SH-SY5Y (cell line): ENCODE results near the gene PCDHGB3.

Experiments used
- GATA2 ChIP-seq: IDR thresholded peaks from 2 replicates; pipeline ENCODE4 v1.6.1; 2011; ENCODE audit warnings: mild to moderate bottlenecking, low read depth, low read length
- GATA3 ChIP-seq: IDR thresholded peaks from 2 replicates; pipeline ENCODE4 v1.6.1; 2011; ENCODE audit warnings: low read depth, mild to moderate bottlenecking, low read length, moderate library complexity

Gene PCDHGB3

DNA sequence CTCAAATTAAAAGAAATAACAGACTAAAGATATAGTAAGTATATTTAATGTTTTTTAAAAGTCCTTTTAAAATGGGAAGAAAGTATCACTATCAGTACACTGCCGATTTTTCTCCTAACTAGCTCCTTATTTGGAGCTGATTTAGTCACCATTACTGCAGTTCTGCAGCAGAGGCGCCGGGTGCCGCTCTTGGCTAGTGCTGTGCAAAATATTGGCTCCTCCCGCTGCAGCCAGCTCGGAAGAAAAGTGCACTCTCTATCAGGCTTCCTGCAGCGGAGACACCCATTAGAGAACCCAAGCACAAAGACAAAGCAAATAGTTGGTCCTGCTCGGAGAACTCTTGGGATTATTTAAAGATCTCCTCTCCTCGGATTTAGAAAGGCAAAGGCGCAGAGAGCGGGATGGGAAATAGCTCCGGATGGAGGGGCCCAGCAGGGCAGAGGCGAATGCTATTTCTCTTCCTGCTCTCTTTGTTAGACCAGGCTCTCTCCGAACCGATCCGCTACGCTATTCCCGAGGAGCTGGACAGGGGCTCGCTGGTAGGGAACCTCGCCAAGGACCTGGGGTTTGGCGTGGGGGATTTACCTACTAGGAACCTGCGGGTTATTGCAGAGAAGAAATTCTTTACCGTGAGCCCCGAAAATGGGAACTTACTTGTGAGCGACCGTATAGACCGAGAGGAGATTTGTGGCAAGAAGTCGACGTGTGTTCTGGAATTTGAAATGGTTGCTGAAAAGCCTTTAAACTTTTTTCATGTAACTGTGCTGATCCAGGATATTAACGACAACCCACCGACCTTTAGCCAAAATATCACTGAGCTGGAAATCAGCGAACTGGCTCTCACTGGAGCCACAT, at the start of gene PCDHGB3:
TSS of gene PCDHGB3 (plus strand) at position 249 of the 855 bp plus-strand sequence. CDS start at position 402, 153 bp downstream.
- no peak for TF ChIP-seq GATA2
- TF ChIP-seq GATA3, result no peak

DNA sequence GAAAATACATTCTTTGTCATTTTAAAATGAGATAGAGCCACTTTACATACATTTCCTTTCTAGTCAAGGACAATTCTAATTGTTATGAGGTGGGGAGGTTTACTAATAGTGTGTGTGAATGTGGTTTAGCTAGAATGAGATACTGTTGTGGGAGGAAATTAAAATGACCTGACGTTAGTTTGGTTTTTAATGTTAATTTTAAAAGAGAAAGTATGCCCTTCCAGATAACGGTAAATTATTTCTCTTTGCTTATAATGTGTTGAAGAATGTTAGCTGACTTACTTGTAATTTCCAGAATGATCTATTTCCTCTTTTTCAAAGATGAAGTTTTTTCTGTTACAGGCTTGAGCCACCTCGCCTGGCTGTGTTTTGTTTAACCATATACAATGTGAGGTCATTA, 47.8 kb upstream of the PCDHGB3 start:
- TF ChIP-seq GATA3, result no peak
- TF ChIP-seq GATA2, result no peak

DNA sequence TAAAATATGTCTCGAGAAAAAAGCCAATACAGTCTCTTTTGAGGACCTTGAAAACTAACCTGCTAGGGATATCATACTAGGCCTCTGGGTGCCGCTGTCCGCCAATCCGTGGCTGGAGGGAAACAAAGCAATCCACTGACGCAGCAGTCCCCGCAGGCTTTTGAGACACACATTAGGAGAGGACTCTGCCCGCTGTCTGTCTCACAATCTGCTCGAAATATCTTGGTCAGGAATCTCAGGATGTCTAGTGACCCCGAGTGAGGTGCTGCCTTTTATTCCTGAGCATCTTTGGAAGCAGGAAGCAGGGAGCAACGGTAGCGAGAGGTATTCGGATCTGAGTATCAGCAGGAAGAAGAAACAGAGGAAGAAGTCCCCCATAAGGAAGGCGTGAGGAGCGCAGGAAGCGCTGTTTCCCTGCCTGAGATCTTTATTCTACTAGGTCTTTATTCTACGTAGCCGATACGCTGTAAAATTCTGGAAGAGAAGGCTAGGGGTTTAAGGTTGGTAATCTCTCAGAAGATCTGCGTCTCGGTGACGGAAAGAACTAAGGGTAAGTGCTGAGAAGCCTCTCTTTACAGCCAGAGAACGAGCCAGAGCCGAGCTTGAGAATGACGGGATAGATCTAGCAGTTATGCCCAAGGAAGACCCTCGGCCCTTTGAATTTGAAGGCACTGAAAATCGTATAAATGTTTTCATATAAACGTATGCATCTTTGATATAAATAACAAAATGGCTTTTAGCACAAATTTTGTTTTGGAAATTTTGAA, 43.8 kb upstream of the PCDHGB3 start:
- TF ChIP-seq GATA3 (no peak), GATA2 (no peak)

DNA sequence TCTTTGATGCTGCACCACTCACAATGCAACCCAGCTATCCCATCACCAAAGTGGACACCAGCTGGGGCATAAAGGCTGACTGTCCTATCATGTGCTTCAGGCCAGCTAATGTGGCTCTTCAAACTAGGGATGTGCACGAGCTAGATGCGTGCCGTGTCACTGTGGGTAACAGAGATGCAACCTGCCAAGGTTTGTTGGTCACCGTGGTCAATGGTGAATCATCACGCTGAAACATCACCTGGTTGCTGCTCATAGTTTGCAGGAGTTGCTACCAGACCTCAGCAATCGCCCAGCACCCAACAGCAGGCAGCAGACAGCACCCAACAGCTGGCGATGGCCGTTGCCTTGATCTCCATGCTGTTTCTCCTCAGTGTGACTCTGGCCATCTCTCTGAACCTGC, 41.8 kb upstream of the PCDHGB3 start:
- TF ChIP-seq GATA2 (no peak), GATA3 (no peak)

DNA sequence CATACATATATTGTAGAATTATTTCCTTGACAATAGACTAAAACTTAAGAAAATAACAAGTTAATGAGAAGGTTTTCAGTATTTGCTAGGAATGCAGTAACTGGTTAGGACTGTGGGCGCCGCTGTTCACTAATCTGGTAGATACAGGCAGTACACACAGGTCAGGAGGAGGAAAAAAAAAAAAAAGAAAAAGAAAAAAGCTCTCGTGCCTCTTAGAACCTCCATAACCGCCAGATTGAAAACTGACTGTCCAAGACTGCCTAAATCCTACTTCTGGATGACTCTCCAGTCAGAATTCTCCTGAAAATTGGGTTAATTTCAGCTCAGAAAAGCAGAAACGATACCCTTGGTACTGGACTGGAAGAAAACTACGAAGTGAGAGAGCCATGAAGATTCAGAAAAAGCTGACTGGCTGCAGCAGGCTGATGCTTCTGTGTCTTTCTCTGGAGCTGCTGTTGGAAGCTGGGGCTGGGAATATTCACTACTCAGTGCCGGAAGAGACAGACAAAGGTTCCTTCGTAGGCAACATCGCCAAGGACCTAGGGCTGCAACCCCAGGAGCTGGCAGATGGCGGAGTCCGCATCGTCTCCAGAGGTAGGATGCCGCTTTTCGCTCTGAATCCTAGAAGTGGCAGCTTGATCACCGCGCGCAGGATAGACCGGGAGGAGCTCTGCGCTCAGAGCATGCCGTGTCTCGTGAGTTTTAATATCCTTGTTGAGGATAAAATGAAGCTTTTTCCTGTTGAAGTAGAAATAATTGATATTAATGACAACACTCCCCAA, 39.6 kb upstream of the PCDHGB3 start, which contains the start of gene PCDHGA1:
TSS of gene PCDHGA1 (plus strand) at position 216 of the 782 bp plus-strand sequence.
- no peak for TF ChIP-seq GATA2
- TF ChIP-seq GATA3, result no peak

DNA sequence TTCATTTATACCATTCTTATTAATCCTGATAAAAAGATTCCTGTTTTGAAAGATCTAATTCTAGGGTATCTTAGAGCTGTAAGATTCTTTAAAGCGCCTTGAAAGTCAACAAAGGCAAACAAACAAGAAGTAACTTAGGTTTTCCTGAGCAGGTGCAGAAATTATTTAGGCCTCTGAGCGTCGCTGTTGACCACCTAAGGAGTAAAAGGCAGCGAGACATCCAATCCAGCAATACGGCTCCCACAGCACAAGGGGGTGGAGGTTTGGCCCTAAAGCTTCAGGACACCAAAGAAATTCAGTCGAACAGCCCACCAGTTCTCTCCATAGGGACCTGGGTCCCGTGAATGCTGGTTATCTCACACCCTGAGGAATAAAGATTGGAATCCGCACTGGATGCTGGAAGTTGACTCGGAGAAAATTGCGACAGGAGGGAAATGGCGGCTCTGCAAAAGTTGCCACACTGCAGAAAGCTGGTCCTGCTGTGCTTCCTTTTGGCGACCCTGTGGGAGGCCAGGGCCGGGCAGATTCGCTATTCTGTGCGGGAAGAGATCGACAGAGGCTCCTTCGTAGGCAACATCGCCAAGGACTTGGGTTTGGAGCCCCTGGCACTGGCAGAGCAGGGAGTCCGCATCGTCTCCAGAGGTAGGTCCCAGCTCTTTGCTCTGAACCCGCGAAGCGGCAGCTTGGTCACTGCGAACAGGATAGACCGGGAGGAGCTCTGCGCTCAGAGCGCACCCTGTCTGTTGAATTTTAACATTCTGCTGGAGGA, 31.3 kb upstream of the PCDHGB3 start, which contains the start of gene PCDHGA2:
TSS of gene PCDHGA2 (plus strand) at position 223 of the 769 bp plus-strand sequence.
- TF ChIP-seq GATA3, result no peak
- TF ChIP-seq GATA2, result no peak

DNA sequence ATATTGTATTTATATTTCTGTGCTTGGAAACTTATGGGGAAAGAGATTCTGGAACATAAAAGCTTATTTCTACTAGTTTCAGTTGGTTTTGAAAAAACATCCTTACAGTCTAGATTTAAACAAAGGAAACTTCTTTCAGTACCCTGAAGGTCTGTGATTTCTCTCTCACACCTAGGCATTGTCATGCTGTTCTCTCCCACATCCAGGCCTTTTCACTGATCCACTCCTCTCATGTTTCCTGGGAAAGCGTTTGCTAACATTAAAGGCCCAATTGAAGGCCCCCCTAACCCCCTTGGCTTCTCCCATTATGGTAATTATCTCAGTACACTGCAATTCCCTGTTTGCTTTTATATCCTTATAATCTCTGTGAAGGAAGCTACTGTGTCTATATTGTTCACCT, 27.3 kb upstream of the PCDHGB3 start:
- TF ChIP-seq GATA2 (no peak), GATA3 (no peak)

DNA sequence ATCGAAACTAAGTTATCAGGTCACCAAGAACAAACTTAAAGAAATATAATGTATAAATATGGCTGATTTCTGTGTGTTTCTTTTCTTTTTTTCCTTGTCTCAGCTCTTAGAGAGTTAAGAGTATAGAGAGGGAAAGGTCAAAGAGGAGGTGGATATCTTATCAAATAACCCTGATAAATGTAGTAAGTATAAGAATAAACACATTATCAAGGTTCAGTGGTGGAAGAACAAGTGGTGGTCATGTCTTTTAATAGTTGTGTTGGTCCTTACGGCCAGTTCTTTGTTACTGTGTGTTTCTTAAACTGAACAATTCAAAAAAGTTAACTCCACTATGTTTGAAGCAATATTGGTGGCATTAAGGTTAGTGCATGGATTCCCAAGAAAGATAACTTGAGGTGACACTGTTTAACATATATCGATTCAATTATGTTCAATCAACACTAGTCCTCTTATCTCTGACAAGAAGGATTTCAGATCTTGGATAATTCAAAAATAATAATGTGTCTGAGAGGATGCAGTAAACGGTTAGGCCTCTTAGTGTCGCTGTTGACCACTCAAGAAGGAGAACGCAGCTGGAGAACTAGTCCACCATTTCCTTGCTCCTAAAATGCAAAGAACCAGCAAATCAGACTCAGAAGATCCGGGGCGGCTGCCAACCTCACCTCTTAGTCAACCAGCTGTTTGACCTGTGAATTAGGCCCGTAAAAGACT, 26.6 kb upstream of the PCDHGB3 start, which contains the start of gene PCDHGA3:
TSS of gene PCDHGA3 (plus strand) at position 588 of the 711 bp plus-strand sequence. CDS start 205 bp downstream, outside the sequence.
- TF ChIP-seq GATA2 (no peak), GATA3 (no peak)

DNA sequence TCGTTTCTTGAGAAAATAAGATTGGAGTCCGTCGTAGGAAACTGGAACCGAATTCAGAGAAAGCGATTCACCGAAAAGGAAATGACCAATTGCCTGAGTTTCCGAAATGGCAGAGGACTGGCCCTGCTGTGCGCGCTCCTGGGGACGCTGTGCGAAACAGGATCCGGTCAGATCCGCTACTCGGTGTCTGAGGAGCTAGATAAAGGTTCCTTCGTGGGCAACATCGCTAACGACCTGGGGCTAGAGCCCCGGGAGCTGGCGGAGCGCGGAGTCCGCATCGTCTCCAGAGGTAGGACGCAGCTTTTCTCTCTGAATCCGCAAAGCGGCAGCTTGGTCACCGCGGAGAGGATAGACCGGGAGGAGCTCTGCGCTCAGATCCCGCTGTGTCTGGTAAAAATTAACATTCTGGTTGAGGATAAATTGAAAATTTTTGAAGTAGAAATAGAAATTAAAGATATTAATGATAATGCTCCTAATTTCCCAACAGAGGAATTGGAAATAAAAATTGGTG, 26.0 kb upstream of the PCDHGB3 start:
- TF ChIP-seq GATA2, result no peak
- TF ChIP-seq GATA3, result no peak

DNA sequence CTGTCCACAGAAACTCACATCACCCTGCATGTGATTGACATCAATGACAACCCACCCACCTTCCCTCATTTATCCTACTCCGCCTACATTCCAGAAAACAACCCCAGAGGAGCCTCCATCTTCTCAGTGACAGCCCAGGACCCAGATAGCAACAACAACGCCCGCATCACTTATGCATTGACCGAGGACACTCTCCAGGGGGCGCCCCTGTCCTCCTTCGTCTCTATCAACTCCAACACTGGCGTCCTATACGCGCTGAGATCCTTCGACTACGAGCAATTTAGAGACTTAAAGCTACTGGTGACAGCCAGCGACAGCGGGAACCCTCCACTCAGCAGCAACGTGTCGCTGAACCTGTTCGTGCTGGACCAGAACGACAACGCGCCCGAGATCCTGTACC, 24.7 kb upstream of the PCDHGB3 start:
- TF ChIP-seq GATA2, result no peak
- no peak for TF ChIP-seq GATA3

DNA sequence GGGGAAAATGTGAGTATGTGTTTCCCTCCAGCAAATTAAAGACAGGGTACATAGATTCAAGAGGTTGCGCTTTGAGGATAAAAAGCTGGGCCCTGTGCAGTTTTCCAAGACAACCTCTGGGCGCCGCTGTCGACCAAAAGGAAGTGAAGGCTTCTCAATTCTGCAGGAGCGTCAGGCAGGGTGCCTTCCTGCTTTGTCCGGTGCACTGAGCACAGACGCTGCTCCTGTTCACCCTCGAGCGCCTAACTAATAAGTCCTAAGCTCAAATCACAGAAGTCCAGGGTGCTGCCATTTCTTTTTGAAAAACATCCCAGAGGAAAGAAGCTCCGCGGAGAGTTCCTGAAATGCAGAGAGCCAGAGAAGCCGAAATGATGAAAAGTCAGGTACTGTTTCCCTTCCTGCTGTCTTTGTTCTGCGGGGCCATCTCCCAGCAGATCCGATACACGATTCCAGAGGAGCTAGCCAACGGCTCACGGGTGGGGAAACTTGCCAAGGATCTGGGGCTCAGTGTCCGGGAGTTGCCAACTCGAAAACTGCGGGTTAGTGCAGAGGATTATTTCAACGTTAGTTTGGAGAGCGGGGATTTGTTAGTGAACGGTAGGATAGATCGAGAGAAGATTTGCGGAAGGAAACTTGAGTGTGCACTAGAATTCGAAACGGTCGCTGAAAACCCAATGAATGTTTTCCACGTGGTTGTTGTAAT, 20.0 kb upstream of the PCDHGB3 start, which contains the start of gene PCDHGB1:
TSS of gene PCDHGB1 (plus strand) at position 183 of the 703 bp plus-strand sequence. CDS start at position 345, 162 bp downstream.
- no peak for TF ChIP-seq GATA3
- TF ChIP-seq GATA2, result no peak
